ENCODE results near the gene SUN5. TPM values are rescaled to one million over a fixed set of nuclear protein-coding genes. Genes with fewer than 3 reads are reported as not detected.
"Not testable (repeated sequence)": the region's sequence is repeated elsewhere in the genome, so short reads cannot be mapped to it uniquely, and the experiment has no call there.

Gene SUN5
- total RNA-seq, 1 donor from 2014 or later: not detected

- H3K27me3 Mint-ChIP-seq: no peaks in the 10 kb centered on the region
Measured at GRCh38 chr20:32976746-32977145, 27.5 kb downstream of the SUN5 start.

GRCh38 chr20:32975698-32976674 is 28.2 kb downstream of the SUN5 start:
- Mint-ChIP-seq H3K9me3 (no peaks in the 10 kb centered on the region), H3K4me3 (no peak overlapping the region), H3K4me1 (ENCODE audit: unreplicated experiment) (peaks cover 25% of the 10 kb centered on the region), H3K27me3 (no peaks in the 10 kb centered on the region), H3K36me3 (no peaks in the 10 kb centered on the region), H3K27ac (no peak overlapping the region)
- no peak for TF ChIP-seq CTCF (conservative IDR thresholded peaks at IDR 0.05)
- DNase-seq (ENCODE audit: extremely low spot score, unreplicated experiment): peak; percentile 54

More at GRCh38 chr20:32976746-32977145, 27.5 kb downstream of the SUN5 start:
- Mint-ChIP-seq H3K4me3 (no peak overlapping the region), H3K4me1 (ENCODE audit: unreplicated experiment) (peaks cover 25% of the 10 kb centered on the region), H3K27ac (no peak overlapping the region), H3K36me3 (no peaks in the 10 kb centered on the region), H3K9me3 (no peaks in the 10 kb centered on the region)
- no peak for TF ChIP-seq CTCF (conservative IDR thresholded peaks at IDR 0.05)
- peak; percentile 63 for DNase-seq (ENCODE audit: extremely low spot score, unreplicated experiment)

DNA sequence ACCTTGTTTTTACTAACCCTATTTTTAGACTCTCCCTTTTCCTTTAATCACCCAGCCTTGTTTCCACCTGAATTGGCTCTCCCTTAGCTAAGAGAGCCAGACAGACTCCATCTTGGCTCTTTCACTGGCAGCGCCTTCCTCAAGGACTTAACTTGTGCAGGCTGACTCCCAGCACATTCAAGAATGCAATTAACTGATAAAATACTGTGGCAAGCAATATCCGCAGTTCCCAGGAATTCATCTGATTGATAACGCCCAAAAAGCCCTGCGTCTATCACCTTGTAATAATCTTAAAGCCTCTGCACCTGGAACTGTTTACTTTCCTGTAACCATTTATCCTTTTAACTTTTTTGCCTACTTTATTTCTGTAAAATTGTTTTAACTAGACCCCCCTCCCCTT is 29.1 kb downstream of the SUN5 start:
- H3K27ac Mint-ChIP-seq: peak overlapping the region; percentile 10

GRCh38 chr20:32974204-32975064 is 29.8 kb downstream of the SUN5 start:
- H3K27me3 Mint-ChIP-seq, H3K9me3 Mint-ChIP-seq, H3K36me3 Mint-ChIP-seq, H3K4me3 Mint-ChIP-seq: not testable (repeated sequence)
- peak; percentile 63 for DNase-seq (ENCODE audit: extremely low spot score, unreplicated experiment)
- H3K4me1 Mint-ChIP-seq (ENCODE audit: unreplicated experiment): peaks cover 25% of the 10 kb centered on the region
- peak overlapping the region; percentile 10 for H3K27ac Mint-ChIP-seq

More for the DNA sequence above, 29.1 kb downstream of the SUN5 start:
- H3K27me3 Mint-ChIP-seq, H3K9me3 Mint-ChIP-seq, H3K36me3 Mint-ChIP-seq, H3K4me3 Mint-ChIP-seq: not testable (repeated sequence)
- peaks cover 25% of the 10 kb centered on the region for H3K4me1 Mint-ChIP-seq (ENCODE audit: unreplicated experiment)
- peak; percentile 22 for DNase-seq (ENCODE audit: extremely low spot score, unreplicated experiment)

DNA sequence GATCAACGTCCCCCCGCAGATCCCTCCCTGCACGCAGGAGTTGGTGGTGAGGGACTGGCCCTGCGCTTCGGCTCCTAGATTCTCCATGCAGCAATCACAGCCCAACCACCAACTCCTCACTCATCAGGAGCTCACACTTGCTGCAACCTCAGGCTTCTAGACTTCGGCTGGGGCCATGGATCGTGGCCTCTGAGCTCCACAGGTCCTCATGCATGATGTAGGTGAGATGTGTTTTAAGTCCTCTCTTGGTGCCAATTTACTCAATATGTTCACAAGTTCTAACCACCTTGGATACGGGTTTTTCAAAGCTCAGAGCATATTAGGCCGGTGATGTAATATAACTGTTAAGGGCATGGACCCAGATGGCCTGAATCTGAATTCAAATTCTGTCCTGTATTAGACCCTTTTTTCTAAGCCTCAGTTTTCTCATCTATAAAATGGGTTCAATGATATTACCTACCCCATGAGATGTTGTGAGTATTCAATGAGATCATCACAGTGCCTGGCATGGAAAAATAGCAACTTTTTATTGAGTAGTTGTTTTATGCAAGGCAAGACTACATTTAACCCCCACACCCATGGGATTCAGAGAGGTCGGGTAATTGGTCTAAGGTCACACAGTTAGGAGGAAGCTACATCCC is 31.0 kb downstream of the SUN5 start:
- no peaks in the 10 kb centered on the region for H3K27me3 Mint-ChIP-seq
- no peak overlapping the region for H3K27ac Mint-ChIP-seq
- no peak overlapping the region for H3K4me3 Mint-ChIP-seq
- DNase-seq (ENCODE audit: extremely low spot score, unreplicated experiment): peak; percentile 65
- H3K9me3 Mint-ChIP-seq: no peaks in the 10 kb centered on the region
- peaks cover 30% of the 10 kb centered on the region for H3K4me1 Mint-ChIP-seq (ENCODE audit: unreplicated experiment)
- TF ChIP-seq CTCF (conservative IDR thresholded peaks at IDR 0.05): no peak
- H3K36me3 Mint-ChIP-seq: no peaks in the 10 kb centered on the region
